ENCODE results near the gene AP3B2. TPM values are rescaled to one million over a fixed set of nuclear protein-coding genes. Genes with fewer than 3 reads are reported as not detected.

Gene AP3B2
- total and polyA plus RNA-seq, 7 donors, result 0.13 to 2.0 (median 0.27) TPM; not detected in 1

- no peaks in the 10 kb centered on the region for H3K4me1 ChIP-seq
- H3K36me3 ChIP-seq (ENCODE audit: insufficient read depth in 1 of 2, low read depth in 1 of 2), result no peaks in the 10 kb centered on the region
- intact Hi-C loops (cut with DNase I), result no loop called here
- H3K27ac ChIP-seq, result no peak overlapping the region
- H3K27me3 ChIP-seq (ENCODE audit: insufficient read depth in 3 of 3, low read length in 2 of 3), result peaks cover 0 to 3% (median 0%) of the 10 kb centered on the region in 3 donors
- DNase-seq (no peak), ATAC-seq (no peak)
- no peak overlapping the region for H3K4me3 ChIP-seq
- H3K9me3 ChIP-seq, result no peaks in the 10 kb centered on the region
- 85 to 97% (median 90%) methylated on average over 10 of the region's 10 CpGs for WGBS, 3 donors
- TF ChIP-seq, protein P1, sequence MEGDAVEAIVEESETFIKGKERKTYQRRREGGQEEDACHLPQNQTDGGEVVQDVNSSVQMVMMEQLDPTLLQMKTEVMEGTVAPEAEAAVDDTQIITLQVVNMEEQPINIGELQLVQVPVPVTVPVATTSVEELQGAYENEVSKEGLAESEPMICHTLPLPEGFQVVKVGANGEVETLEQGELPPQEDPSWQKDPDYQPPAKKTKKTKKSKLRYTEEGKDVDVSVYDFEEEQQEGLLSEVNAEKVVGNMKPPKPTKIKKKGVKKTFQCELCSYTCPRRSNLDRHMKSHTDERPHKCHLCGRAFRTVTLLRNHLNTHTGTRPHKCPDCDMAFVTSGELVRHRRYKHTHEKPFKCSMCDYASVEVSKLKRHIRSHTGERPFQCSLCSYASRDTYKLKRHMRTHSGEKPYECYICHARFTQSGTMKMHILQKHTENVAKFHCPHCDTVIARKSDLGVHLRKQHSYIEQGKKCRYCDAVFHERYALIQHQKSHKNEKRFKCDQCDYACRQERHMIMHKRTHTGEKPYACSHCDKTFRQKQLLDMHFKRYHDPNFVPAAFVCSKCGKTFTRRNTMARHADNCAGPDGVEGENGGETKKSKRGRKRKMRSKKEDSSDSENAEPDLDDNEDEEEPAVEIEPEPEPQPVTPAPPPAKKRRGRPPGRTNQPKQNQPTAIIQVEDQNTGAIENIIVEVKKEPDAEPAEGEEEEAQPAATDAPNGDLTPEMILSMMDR (IDR thresholded peaks at IDR 0.05), result no peak
Observed at GRCh38 chr15:82666606-82667005, 43.1 kb downstream of the AP3B2 start.

DNA sequence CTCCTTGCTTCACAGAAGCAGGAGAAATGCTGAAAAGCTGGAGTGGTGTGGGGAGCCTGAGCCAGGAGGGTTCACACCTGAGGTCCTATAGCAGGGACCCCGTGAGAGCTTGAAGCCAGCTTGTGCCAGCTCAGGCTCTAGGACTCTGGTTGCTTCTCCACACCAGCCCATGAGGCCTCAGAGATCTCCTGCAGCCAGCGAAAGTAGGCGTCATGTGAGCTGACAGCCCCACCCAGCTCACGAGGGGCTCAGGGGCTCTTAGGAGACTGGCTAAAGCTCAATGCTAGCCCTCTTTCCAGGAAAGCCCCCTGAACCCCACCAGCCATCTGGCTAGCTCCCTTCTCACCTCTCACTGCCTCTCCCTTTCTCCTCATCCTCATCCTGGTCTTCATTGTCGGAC is 45.7 kb downstream of the AP3B2 start:
- H3K9me3 ChIP-seq, result no peaks in the 10 kb centered on the region
- TF ChIP-seq, protein P1 (IDR thresholded peaks at IDR 0.05), result no peak
- H3K4me1 ChIP-seq, result no peaks in the 10 kb centered on the region
- 78 to 84% (median 79%) methylated on average over 5 of the region's 5 CpGs for WGBS, 3 donors
- H3K36me3 ChIP-seq (ENCODE audit: insufficient read depth in 1 of 2, low read depth in 1 of 2), result no peaks in the 10 kb centered on the region
- intact Hi-C loops (cut with DNase I), result no loop called here
- no peak overlapping the region for H3K27ac ChIP-seq
- no peak for ATAC-seq
- no peak overlapping the region for H3K4me3 ChIP-seq
- H3K27me3 ChIP-seq (ENCODE audit: insufficient read depth in 3 of 3, low read length in 2 of 3), result peaks cover 0 to 12% (median 0%) of the 10 kb centered on the region in 3 donors
- DNase-seq, result no peak

DNA sequence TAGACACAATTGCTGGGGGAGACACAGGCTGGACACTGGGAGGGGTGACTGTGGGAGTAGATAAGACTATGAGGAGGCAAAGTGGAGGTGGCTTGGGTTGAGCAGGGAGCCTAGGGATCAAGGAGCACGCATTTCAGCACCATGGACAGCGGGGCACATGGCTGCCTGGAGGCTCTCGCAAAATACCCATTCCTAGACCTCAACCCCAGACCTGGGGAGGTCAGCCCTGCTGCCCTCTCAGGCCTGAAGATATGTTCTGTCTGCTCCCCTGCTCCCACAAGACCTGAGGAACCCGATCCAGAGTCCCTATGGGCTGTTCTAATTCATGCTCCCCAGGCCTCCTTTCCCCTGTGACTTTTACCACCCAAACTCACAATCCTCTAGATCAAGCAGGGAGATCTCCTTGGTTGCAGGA is 46.5 kb downstream of the AP3B2 start:
- H3K27me3 ChIP-seq (ENCODE audit: insufficient read depth in 3 of 3, low read length in 2 of 3), result peaks cover 0 to 12% (median 0%) of the 10 kb centered on the region in 3 donors
- no peaks in the 10 kb centered on the region for H3K4me1 ChIP-seq
- WGBS, 3 donors, result 5 to 11% (median 5%) methylated on average over 3 to 4 of the region's 4 CpGs
- H3K4me3 ChIP-seq, result no peak overlapping the region
- intact Hi-C loops (cut with DNase I), result no loop called here
- TF ChIP-seq, protein P1 (IDR thresholded peaks at IDR 0.05), result no peak
- DNase-seq (peak; percentile 29 to 62), ATAC-seq (no peak)
- H3K36me3 ChIP-seq (ENCODE audit: insufficient read depth in 1 of 2, low read depth in 1 of 2), result no peaks in the 10 kb centered on the region
- no peak overlapping the region for H3K27ac ChIP-seq
- no peaks in the 10 kb centered on the region for H3K9me3 ChIP-seq

GRCh38 chr15:82662641-82663040 is 47.0 kb downstream of the AP3B2 start:
- no peaks in the 10 kb centered on the region for H3K4me1 ChIP-seq
- H3K36me3 ChIP-seq (ENCODE audit: insufficient read depth in 1 of 2, low read depth in 1 of 2), result no peaks in the 10 kb centered on the region
- peaks cover 0 to 12% (median 0%) of the 10 kb centered on the region in 3 donors for H3K27me3 ChIP-seq (ENCODE audit: insufficient read depth in 3 of 3, low read length in 2 of 3)
- no peak for ATAC-seq
- no peaks in the 10 kb centered on the region for H3K9me3 ChIP-seq
- 74 to 85% (median 81%) methylated on average over 9 of the region's 9 CpGs for WGBS, 3 donors
- H3K4me3 ChIP-seq, result no peak overlapping the region
- intact Hi-C loops (cut with DNase I), result no loop called here
- TF ChIP-seq, protein P1 (IDR thresholded peaks at IDR 0.05), result no peak
- no peak overlapping the region for H3K27ac ChIP-seq
- DNase-seq, result no peak

DNA sequence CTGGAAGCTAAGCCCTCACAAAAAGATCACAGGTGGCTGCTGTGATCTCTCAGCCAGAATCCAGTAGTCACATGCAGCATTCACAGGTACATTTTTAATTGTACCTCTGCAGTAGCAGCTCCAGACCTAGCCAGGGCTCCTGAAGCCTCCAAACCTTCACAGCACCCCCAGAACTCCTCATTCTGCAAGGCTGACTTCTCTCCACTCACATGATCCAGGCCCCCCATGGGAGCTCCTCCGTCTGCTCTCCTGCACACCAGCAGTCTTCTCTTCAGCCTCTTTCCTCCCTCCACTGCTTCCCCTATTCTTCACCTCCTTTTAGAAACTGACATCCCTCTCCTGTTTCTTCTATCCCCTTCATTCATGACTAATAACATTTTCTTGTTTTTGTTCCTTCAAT is 49.3 kb downstream of the AP3B2 start:
- no peaks in the 10 kb centered on the region for H3K4me1 ChIP-seq
- intact Hi-C loops (cut with DNase I), result no loop called here
- TF ChIP-seq, protein P1 (IDR thresholded peaks at IDR 0.05), result no peak
- H3K36me3 ChIP-seq (ENCODE audit: insufficient read depth in 1 of 2, low read depth in 1 of 2), result no peaks in the 10 kb centered on the region
- WGBS, 3 donors, result 27 to 43% (median 35%) methylated on average over 1 of the region's 1 CpG
- H3K27me3 ChIP-seq (ENCODE audit: insufficient read depth in 3 of 3, low read length in 2 of 3), result peaks cover 0 to 12% (median 0%) of the 10 kb centered on the region in 3 donors
- DNase-seq (no peak), ATAC-seq (no peak)
- H3K27ac ChIP-seq, result no peak overlapping the region
- H3K4me3 ChIP-seq, result no peak overlapping the region
- no peaks in the 10 kb centered on the region for H3K9me3 ChIP-seq

Data from psoas muscle (tissue), 8 donors.